Measurements from ENCODE around the gene SUN5. TPM values are rescaled to one million over a fixed set of nuclear protein-coding genes. Genes with fewer than 3 reads are reported as not detected.
"Not testable (repeated sequence)": the region's sequence is repeated elsewhere in the genome, so short reads cannot be mapped to it uniquely, and the experiment has no call there.

Gene SUN5, protein sequence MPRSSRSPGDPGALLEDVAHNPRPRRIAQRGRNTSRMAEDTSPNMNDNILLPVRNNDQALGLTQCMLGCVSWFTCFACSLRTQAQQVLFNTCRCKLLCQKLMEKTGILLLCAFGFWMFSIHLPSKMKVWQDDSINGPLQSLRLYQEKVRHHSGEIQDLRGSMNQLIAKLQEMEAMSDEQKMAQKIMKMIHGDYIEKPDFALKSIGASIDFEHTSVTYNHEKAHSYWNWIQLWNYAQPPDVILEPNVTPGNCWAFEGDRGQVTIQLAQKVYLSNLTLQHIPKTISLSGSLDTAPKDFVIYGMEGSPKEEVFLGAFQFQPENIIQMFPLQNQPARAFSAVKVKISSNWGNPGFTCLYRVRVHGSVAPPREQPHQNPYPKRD
- total RNA-seq (not detected), polyA plus RNA-seq (not detected)

DNA sequence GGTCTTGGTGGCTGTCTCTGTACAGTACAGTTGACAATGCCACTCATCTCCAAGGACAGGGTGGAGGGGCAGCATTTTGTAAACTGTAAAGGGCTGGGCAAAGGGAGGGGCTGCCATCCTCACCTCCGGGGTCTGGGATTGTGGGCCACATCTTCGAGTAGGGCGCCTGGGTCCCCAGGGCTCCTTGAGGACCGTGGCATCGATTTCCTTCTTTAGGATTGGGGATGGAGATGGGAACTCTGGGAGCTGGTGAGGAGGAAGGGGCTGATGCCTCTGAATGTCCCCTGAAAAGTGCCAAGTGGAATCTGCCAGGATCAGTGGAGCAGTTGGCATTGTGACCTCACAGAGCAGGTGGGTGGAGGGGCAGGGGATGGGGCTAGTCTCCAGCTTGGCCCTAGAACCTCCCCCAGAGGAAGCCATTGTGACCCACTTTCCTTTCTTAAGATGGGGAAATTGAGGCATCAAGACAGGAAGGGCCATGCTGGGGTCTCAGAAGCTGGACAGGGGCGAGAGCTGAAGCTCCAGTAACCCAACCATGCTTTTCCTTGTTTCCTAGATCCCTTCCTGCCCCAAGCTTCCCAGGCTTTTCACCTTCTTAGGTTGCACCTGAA is at the start of gene SUN5:
Gene SUN5, minus strand, starts transcription at position 293 of the 611 bp plus-strand sequence. Its CDS starts 93 bp downstream, at position 200.
- Histone ChIP-seq H3K9me3 (no peaks in the 10 kb centered on the region), H3K4me1 (no peaks in the 10 kb centered on the region), H3K4me3 (no peak within 1 kb of the TSS), H3K27ac (no peak within 1 kb of the TSS), H3K36me3 (no peaks in the 10 kb centered on the region), H3K27me3 (no peaks in the 10 kb centered on the region)
- DNase-seq: no peak
- TF ChIP-seq CTCF (IDR thresholded peaks at IDR 0.05): no peak
- TF ChIP-seq EP300 (IDR thresholded peaks at IDR 0.05): no peak
- no peak for TF ChIP-seq POLR2AphosphoS5 (IDR thresholded peaks at IDR 0.05)
- no peak for TF ChIP-seq POLR2A (IDR thresholded peaks at IDR 0.05)
- intact Hi-C loops (cut with DNase I): no loop called here
- 68 to 86% methylated on average over 6 of the region's 6 CpGs for WGBS, 2 donors

DNA sequence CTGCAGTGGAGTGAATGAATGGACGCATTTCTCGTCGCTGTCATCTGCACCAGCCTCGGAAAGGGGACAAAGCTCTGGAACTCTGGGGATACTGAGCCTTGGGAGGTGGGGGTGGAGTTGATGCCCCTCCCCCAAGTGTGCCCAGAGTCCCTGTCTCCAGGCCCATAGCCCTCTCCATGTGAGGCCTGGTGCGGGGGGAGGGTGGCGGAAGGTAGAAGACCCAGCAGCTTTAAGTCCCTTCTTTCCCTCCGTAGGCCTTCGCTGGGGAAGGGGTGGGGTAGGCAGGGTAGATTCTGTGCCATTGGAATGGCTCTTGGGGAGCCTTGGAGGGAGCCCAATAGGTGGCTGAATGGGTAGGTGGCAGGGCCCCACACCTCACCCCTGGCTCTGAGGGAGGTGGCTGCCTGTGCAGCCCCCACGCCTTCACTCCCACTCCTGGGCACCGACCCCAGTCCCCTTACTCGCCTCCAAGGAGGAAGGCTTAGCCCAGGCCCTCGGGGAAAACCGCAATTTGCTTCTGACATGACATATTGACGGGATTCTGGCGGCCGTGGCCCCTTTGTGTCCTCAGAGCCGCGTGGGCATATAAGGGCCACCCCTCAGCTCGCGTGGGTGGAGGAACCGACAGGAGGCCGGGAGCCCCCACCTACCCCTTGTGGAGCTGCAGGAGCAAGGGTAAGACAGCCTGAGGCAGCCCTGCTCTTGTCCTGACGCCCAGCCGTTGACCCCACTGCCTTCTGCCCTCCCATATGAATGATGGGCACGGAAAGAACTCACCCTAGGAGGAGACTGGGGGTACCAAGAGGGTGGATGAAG is 49.3 kb upstream of the SUN5 start, which contains the start of gene BPIFB3:
Gene BPIFB3, plus strand, starts transcription at position 613 of the 816 bp plus-strand sequence. CDS start 1,533 bp downstream, outside the sequence.
- TF ChIP-seq POLR2A (IDR thresholded peaks at IDR 0.05) (no peak), POLR2AphosphoS5 (IDR thresholded peaks at IDR 0.05) (no peak), CTCF (IDR thresholded peaks at IDR 0.05) (no peak), EP300 (IDR thresholded peaks at IDR 0.05) (no peak)
- Histone ChIP-seq H3K27ac (no peak within 1 kb of the TSS), H3K4me3 (no peak within 1 kb of the TSS), H3K9me3 (no peaks in the 10 kb centered on the region), H3K27me3 (peaks cover 0 to 5% (median 0%) of the 10 kb centered on the region in 3 donors), H3K36me3 (no peaks in the 10 kb centered on the region), H3K4me1 (no peaks in the 10 kb centered on the region)
- no peak for DNase-seq
- intact Hi-C loops (cut with DNase I): no loop called here
- 86 to 87% methylated on average over 25 of the region's 25 CpGs for WGBS, 2 donors

GRCh38 chr20:33051333-33051732 is 47.1 kb upstream of the SUN5 start:
- TF ChIP-seq POLR2AphosphoS5 (IDR thresholded peaks at IDR 0.05) (no peak), CTCF (IDR thresholded peaks at IDR 0.05) (no peak), POLR2A (IDR thresholded peaks at IDR 0.05) (no peak), EP300 (IDR thresholded peaks at IDR 0.05) (no peak)
- Histone ChIP-seq H3K27me3 (peaks cover 0 to 5% (median 0%) of the 10 kb centered on the region in 3 donors), H3K4me3 (no peak overlapping the region), H3K4me1 (no peaks in the 10 kb centered on the region), H3K9me3 (peaks cover 0 to 3% (median 0%) of the 10 kb centered on the region in 4 donors), H3K27ac (no peak overlapping the region), H3K36me3 (no peaks in the 10 kb centered on the region)
- WGBS, 2 donors: 59 to 88% methylated on average over 4 of the region's 4 CpGs
- no peak for DNase-seq
- intact Hi-C loops (cut with DNase I): no loop called here

DNA sequence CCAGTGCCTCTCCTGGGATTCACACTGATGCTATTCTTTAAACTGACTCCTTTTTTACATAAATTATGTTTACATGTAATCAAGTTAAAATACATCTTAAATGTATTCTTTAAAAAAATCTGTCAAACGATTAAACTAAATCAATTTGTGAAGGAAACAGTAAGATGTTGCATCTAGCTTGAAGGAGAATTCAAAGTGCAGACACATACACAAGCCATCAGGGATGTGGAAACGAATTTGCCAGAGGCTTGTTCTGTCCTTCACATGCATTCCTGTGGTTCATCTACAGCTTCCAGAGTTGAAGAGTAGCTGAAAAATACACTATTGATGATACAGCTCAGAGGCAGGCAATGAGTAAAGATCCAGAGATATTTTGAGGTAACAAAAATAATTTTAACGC is 42.2 kb upstream of the SUN5 start:
- no peak overlapping the region for H3K4me3 ChIP-seq
- H3K36me3 ChIP-seq: no peaks in the 10 kb centered on the region
- peaks cover 0 to 9% (median 4%) of the 10 kb centered on the region in 4 donors for H3K9me3 ChIP-seq
- no peak overlapping the region for H3K27ac ChIP-seq
- no peaks in the 10 kb centered on the region for H3K4me1 ChIP-seq
- no peak for DNase-seq
- TF ChIP-seq POLR2A (IDR thresholded peaks at IDR 0.05) (no peak), POLR2AphosphoS5 (IDR thresholded peaks at IDR 0.05) (no peak), CTCF (IDR thresholded peaks at IDR 0.05) (no peak)
- intact Hi-C loops (cut with DNase I): no loop called here
- WGBS, 2 donors: 64 to 81% methylated on average over 3 of the region's 3 CpGs
- no peaks in the 10 kb centered on the region for H3K27me3 ChIP-seq

GRCh38 chr20:33045129-33045721 is 41.0 kb upstream of the SUN5 start:
- H3K27me3 ChIP-seq; DNase-seq; H3K27ac ChIP-seq; H3K4me3 ChIP-seq; H3K36me3 ChIP-seq; H3K9me3 ChIP-seq; H3K4me1 ChIP-seq; intact Hi-C loops (cut with DNase I): not testable (repeated sequence)
- WGBS, 2 donors: 82 to 89% methylated on average over 15 of the region's 15 CpGs

Data from sigmoid colon (tissue), 7 donors.